HG02973 (cell line): ENCODE measurements around the gene NUP85.
"Not testable (repeated sequence)": the region's sequence is repeated elsewhere in the genome, so short reads cannot be mapped to it uniquely, and the experiment has no call there.

ENCODE experiments used
- ATAC-seq: cut with Tn5 transposase; IDR thresholded peaks from one replicate; pipeline ENCODE4 v1.9.1; 2021; ENCODE audit warnings: moderate library complexity; ENCODE audit not compliant: unreplicated experiment

The NUP85 gene, protein sequence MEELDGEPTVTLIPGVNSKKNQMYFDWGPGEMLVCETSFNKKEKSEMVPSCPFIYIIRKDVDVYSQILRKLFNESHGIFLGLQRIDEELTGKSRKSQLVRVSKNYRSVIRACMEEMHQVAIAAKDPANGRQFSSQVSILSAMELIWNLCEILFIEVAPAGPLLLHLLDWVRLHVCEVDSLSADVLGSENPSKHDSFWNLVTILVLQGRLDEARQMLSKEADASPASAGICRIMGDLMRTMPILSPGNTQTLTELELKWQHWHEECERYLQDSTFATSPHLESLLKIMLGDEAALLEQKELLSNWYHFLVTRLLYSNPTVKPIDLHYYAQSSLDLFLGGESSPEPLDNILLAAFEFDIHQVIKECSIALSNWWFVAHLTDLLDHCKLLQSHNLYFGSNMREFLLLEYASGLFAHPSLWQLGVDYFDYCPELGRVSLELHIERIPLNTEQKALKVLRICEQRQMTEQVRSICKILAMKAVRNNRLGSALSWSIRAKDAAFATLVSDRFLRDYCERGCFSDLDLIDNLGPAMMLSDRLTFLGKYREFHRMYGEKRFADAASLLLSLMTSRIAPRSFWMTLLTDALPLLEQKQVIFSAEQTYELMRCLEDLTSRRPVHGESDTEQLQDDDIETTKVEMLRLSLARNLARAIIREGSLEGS

DNA sequence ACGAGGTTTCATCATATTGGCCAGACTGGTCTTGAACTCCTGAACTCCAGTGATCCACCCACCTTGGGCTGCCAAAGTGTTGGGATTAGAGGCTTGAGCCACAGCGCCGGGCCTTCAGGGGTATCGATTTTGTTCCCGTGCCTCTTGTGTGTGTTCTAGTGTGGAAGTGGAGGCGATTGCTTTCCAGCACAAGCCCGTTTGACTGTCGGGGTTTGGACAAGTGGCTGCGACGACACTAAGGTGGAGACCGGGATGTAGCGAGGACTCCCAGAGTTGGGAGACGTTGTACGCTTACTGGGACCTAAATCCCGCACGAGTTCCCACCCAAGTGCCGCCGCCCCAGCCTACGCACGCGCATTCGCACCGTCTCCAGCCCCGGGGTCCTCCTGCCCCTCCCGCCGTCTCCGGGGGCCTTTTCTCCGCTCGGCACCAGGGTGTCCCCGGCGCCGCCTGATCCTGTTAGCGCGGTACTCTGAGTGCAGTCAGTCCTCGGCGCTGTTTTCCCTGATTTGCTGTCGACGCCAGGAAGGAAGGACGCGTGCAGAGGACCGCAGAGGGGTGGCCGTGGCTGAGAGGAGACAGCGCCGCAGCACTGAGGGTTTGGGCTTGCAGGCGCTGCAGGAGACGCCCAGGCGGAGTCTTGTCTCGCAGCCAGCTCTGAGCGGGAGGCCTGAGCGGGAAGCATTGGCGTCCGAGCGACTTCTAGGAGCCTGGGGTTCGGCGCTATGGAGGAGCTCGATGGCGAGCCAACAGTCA is at the start of gene NUP85:
Gene NUP85, plus strand, starts transcription at position 643 of the 756 bp plus-strand sequence. Its CDS starts 83 bp downstream, at position 726.
- peak; percentile 56 for ATAC-seq

DNA sequence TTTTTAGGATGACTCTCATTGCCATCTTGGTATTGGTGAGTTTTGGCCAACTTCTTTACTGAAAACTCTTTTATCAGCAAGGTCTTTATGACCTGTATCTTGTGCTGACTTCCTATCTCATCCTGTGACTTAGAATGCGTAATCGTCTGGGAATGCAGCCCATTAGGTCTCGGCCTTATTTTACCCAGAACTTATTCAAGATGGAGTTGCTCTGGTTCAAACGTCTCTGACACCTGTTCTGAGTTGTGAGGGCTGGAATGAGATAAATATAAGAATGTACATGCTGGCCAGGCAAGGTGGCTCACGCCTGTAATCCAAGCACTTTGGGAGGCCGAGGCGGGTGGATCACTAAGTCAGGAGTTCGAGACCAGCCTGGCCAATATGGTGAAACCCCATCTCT is 47.0 kb upstream of the NUP85 start:
- ATAC-seq, result not testable (repeated sequence)

DNA sequence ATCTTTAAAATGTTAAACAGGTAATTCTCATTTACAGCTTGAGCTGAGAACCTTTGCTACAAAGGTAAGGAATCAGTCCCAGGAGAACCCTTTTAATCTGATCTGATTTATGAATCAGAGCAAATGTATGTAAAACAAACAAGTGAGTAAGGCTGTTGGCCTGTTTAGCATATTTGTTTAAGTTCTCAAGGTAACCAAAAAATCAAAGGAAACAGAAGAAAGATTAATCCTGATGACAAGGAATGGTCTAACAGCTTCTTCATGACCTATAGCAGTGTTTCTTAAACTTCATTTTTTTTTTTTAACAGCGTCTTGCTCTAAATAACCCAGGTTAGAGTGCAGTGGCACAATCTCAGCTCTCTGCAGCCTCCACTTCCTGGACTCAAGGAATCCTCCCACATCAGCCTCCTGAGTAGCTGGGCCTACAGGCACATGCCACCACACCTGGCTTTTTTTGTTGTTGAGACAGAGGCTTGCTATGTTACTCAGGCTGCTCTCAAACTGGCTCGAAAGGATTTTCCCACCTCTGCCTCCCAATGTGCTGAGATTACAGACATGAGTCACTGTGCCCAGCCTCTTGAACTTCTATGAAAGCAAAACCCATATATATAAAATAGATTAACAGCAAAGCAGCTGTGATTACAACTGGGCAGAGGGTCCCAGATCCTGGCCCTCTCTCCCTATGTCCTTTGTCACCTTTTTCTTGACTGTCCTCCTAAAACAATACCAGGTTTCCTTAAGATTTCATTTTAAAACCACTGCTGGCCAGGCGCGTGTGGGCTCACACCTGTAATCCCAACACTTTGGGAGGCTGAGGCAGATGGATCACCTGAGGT is 46.1 kb upstream of the NUP85 start:
- ATAC-seq, result no peak

DNA sequence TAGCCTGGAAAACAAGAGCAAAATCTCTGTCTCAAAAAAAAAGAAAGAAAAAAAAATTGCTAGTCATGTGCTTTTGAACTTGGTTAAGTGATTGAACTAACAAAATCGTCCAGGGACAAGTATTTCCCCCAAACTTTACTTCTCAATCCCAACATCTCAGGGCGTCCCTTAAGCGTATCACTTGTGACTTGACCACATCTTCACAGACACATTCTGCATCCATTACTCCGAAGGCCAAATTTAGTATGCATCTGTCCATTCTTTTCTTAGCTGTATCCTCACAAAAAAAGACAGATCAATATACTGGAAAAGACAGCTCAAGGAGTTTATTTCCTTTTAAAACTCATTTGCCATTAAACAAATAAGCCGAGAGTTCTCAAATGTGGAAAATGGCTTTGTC is 45.3 kb upstream of the NUP85 start:
- ATAC-seq, result no peak

DNA sequence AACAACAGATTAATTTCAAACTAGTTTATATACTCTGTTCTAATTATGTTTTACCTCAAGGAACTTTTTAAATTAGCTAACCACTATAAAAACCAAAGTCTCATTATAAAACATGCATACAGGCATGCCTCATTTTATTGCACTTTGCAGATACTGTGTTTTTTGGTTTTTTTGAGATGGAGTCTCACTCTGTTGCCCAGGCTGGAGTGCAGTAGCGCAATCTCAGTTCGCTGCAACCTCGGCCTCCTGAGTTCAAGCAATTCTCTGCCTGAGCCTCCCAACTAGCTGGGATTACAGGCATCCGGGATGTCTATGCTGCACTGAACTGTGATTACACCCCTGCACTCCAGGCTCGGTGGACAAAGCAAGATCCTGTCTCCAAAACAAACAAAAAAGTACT is 42.4 kb upstream of the NUP85 start:
- no peak for ATAC-seq

DNA sequence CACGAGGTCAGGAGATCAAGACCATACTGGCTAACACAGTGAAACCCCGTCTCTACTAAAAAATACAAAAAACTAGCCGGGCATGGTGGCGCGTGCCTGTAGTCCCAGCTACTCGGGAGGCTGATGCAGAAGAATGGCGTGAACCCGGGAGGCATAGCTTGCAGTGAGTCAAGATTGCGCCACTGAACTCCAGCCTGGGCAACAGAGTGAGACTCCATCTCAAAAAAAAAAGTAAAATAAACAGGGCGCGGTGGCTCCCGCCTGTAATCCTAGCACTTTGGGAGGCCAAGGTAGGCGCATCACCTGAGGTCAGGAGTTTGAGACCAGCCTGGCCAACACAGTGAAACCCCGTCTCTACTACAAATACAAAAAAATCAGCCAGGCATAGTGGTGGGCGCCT is 40.9 kb upstream of the NUP85 start:
- ATAC-seq, result not testable (repeated sequence)

DNA sequence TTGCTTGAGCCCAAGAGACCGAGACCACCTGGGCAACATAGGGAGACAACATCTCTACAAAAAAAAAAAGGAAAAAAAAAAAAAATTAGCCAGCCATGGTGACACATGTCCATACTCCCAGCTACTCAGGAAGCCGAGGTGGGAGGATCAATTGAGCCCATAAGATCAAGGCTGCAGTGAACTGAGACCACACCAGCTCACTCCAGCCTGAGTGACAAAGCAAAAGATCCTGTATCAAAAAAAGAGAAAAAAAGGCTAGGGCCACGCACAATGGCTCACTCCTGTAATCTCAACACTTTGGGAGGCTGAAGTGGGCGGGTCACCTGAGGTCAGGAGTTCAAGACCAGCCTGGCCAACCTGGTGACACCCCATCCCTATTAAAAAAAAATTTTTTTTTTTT is 36.5 kb upstream of the NUP85 start:
- no peak for ATAC-seq

DNA sequence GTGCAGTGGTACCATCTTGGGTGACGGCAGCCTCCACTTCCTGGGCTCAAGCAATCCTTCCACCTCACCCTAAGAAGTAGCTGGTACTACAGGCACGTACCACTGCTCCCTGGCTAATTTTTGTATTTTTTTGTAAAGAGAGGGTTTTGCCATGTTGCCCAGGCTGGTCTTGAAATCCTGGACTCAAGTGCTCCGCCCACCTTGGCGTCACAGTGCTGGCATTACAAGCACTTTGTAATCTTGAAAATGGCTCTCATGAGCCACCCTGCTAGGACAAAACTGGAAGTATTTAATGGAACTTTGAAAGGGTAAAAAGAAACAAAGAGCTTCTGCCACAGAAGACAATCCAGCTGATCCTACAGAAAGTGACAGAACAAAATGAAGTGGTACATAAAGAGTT is 32.0 kb upstream of the NUP85 start:
- ATAC-seq, result no peak

DNA sequence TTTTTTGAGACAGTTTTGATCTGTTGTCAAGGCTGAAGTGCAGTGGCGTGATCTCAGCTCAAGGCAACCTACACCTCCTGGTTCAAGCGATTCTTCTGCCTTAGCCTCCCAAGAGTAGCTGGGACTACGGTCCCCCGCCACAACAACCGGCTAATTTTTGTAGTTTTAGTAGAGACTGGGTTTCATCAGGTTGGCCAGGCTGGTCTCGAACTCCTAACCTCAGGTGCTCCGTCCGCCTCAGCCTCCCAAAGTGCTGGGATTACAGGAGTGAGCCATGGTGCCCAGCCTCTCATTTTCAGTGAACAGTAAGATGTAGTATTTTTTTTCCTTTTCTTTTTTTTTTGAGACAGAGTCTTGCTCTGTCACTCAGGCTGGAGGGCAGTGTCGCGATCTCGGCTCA is 30.5 kb upstream of the NUP85 start:
- no peak for ATAC-seq

DNA sequence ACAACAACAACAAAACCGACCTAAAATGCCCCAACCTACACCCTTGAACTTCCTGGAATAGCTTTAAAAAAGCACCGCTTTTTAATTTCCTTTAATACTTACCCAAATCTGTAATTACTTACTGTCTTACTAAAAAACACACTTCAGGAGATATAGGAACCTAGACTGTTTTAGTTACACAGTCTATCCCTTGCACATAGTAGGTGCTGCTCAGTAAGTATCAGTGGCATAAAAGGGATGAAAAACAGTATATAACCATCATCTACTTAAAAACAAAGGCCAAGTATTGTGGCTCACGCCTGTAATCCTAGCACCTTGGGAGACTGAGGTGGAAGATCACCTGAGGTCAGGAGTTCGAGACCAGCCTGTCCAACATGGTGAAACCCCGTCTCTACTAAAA is 28.9 kb upstream of the NUP85 start:
- no peak for ATAC-seq

DNA sequence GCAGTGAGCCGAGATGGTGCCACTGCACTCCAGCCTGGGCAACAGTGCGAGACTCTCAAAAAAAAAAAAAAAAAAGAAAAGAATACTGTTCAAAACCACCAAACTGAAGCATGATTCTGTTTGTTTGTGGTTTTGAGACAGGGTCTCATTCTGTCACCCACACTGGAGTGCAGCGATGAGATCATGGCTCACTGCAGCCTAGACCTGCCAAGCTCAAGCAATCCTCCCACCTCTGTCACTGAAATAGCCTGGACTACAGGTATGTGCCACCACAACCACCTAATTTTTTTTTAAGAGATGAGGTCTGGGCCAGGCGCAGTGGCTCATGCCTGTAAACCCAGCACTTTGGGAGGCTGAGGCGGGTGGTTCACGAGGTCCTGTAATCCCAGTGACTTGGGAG is 27.0 kb upstream of the NUP85 start:
- ATAC-seq, result no peak

DNA sequence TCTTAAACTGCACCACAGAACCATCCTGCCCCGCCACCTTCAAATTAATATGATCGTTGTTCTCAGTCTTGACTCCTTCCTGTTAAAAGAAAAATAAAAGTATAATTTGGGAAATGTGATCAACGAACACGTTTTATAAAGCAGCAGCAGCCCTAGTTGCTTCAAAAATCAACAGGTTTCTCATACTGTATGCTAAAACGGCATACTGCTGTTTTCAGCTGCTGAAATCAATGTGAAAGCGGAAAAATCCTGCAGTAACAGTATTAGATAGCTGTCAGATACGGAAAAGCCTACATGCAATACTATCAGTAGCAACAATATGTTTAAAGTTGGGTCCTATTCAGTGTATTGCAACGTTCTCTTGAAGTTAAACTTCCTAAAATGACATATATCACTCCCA is 24.4 kb upstream of the NUP85 start:
- ATAC-seq, result no peak

DNA sequence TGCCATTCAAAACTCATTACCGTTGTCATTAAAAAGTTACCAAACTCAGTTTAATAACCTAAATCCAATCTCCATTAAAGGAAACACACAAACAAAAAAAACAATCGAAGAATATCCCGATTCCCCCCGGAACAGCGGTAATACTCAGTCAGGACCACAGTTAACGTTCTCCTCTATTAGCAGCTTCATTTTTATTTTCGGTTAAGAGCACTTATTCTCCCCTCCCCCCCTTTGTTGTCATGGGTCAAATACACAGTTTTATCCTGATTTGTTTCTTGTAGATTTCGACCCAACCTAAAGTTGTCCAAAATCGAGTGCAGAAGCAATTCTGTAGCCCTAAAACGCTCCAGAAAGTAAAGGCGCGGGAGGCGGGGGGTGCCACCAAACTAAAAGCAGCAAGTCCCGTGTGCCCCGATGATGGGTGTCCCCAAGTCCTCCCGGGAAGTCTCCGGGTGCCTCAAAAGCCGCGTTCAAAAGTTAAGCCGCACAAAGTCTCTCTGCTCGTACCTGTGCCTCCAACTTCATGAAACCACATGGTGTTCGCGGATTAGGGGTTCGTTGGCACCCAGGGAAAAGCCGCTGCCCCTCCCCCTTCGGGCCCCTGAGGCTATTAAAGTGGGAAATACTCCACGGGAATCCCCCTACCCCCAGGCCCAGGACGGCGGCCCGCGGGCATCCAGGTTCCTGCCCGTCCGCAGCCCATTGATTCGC is 23.7 kb upstream of the NUP85 start:
- no peak for ATAC-seq

DNA sequence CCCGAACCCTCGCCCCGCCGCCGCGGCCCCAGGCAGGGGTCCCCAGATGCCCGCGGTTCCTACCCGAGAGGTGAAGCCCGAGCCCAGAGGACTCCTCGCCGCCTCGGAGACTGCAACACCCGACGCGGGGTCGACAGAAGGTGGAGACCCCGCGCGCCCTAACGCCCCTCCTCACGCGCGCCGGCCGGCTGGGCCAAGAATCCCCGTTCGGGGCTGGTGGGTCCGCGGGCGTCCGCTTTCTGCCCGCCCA is 23.2 kb upstream of the NUP85 start:
- ATAC-seq, result peak; percentile 19

DNA sequence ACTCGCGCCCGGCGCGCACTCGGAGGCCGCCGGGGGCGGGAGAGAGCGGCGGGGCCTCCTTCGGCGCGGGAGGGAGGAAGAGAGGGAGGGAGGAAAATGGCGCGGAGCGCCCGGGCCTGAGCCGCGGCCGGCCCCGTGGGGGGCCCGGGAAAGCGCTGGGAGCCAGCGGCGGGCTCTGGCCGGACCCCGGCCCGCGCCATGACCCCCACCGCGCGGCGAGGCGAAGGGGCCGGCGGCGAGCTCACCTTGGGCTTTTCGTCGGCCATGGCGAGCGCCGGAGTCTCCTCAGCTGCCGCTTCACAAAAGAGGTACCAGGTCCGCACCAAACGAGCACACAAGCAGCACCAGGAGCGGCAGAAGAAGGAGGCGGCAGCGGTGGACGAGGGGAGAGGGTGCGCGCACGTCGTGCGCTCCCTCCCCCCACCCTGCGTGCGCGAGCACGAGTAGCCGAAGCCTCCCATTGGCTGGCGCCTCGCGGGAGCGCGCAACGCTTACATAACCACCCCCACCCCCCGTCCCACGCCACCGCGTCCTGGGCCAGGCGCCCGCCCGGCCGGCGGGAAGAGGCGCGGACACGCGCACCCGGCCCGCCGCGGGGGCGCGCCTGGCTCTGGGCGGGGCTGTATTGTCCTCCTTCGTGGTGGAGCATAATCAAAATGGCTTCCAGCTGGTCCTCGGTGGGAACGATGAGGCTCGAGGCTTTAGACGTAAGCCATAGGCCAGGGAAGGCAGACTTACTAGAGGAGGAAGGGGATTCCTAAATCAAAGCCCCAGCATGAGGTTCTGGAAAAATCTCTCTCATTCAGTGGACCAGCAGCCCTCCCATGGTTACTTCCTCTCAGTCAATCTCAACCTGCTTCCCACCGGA is 22.7 kb upstream of the NUP85 start, which contains the start of gene SUMO2:
Gene SUMO2, minus strand, starts transcription at position 391 of the 868 bp plus-strand sequence. Its CDS starts 125 bp downstream, at position 266.
- peak; percentile 82 for ATAC-seq

DNA sequence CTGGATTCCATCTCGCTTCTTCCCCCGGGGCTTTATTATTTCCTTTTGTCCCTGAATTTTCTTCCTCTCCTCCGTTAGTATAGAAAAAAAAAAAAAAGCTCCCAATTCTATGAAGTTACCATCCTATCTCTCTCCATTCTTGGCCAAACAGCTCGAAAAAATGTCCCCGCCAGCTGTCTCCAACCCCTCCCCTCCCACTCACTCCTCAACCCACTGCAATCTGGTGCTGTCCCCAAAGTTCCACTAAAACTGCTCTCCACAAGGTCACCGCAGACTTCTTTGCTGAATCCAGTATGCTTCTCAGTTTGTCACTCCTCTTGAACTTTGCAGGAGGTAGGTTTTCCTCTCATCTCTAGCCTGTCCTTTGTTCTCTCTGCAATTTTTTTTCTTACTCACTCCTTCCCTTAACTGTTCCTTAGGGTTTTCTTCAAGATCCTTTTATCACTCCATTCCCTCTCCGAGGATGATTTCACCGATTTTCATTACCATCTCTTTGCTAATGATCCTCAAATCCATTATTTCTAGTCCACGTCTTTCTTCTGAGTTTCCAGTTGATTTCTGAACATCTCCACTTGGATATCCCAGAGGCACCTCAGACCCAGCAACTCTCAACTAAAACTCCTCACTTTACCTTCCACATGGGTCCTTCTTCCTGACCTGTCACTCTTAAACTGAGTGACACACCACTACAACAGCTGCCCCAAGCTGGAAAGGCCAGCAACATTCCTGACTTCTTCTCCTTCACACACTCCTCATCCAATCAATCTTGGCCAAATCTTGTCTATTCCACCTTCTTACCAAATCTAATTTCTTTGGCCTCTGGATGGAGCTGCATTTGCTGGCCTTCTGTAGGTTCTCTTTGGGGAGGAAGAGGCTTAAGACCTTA is 21.2 kb upstream of the NUP85 start:
- ATAC-seq, result no peak

DNA sequence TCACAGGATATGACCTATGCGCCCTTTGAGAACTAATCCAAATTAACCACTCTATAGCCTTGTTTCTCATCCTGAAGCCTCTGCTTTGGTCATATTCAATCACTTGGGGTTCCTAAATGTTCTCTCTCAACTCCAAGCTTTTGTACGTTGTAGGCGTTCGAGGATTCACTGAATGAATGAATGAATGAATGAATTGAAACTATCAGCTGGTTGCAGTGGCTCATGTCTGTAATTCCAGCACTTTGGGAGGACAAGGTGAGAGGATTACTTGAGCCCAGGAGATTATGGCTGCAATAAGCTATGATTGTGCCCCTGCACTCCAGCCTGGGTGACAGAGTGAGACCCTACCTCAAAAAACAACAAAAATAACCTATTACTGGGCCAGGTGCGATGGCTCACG is 16.9 kb upstream of the NUP85 start:
- ATAC-seq, result no peak

DNA sequence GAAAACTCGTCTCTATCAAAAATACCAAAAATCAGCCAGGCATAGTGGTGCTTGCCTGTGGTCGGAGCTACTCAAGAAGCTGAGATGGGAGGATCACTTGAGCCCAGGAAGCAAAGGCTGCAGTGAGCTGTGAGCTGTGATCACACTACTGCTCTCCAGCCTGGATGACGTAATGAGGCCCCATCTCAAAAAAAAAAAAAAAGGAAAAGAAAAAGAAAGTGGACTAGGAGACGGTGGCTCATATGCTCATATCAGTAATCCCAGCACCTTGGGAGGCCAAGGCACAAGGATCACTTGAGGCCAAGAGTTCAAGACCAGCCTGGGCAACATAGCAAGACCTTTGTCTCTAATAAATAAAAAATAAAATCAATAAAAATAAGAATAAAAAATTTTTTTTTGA is 13.9 kb upstream of the NUP85 start:
- ATAC-seq, result no peak

DNA sequence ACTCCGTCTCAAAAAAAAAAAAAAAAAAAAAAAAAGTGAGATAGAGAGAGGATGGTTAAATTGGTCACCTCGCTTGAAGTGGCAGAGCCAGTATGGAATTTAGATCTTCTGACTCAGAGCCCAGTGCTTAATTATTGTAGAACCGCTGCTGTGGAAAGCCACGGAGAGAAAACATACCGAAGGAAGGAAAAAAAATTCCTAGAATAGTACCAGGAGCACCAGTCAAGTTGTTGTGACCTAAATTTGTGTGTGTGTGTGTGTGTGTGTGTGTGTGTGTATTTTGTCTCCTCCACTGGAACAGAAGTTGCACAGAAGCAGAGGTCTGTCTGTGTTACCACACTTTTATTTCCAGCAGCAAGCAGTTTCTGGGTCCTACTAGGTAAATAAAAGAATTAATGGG is 10.6 kb upstream of the NUP85 start:
- no peak for ATAC-seq
